HepG2 (cell line): Measurements from ENCODE around the gene MLYCD. TPM values are rescaled to one million over a fixed set of nuclear protein-coding genes. Genes with fewer than 3 reads are reported as not detected.

Source experiments
- CCDC6 ChIP-seq: sonication (generic); formaldehyde crosslinking; IDR thresholded peaks from 2 replicates; pipeline ENCODE4 v1.8.1; 2022; ENCODE audit warnings: mild to moderate bottlenecking, missing genetic modification reagents, moderate library complexity
- CREM ChIP-seq, 2 experiments: sonication (generic) in 1 of 2; formaldehyde crosslinking in 1 of 2; IDR thresholded peaks; 2 replicates each; pipeline versions ENCODE4 v1.4.0 to v1.6.1; 2016 to 2020; ENCODE audit warnings: antibody characterized with exemption in 1 of 2, mild to moderate bottlenecking in 1 of 2, missing genetic modification reagents in 1 of 2
- GPN1 ChIP-seq: sonication (generic); formaldehyde crosslinking; IDR thresholded peaks from 2 replicates; pipeline ENCODE4 v1.5.1; 2020; ENCODE audit warnings: missing genetic modification reagents, borderline replicate concordance
- KLF16 ChIP-seq, 2 experiments: sonication (generic) in 1 of 2; formaldehyde crosslinking in 1 of 2; IDR thresholded peaks; 2 replicates each; pipeline versions ENCODE4 v1.6.1 to v1.8.0; 2016 to 2023; ENCODE audit warnings: missing genetic modification reagents in 2 of 2, missing compliant biosample characterization in 1 of 2
- KLF6 ChIP-seq: IDR thresholded peaks from 2 replicates; pipeline ENCODE4 v1.8.0; 2016; ENCODE audit warnings: missing biosample characterization, missing genetic modification reagents
- MAF1 ChIP-seq: sonication (generic); formaldehyde crosslinking; IDR thresholded peaks from 2 replicates; pipeline ENCODE4 v1.5.0; 2020; ENCODE audit warnings: missing genetic modification reagents, borderline replicate concordance
- MIXL1 ChIP-seq: IDR thresholded peaks from 2 replicates; pipeline ENCODE4 v1.6.1; 2016
- NCOA2 ChIP-seq: sonication (generic); formaldehyde crosslinking; IDR thresholded peaks from 2 replicates; pipeline ENCODE4 v1.8.0; 2022; ENCODE audit warnings: inconsistent platforms
- RFXAP ChIP-seq: sonication (generic); formaldehyde crosslinking; IDR thresholded peaks from 2 replicates; pipeline ENCODE4 v1.4.0; 2020; ENCODE audit warnings: missing genetic modification reagents, borderline replicate concordance
- SALL2 ChIP-seq: sonication (generic); formaldehyde crosslinking; IDR thresholded peaks from 2 replicates; pipeline ENCODE4 v1.8.1; 2023; ENCODE audit warnings: mild to moderate bottlenecking, missing genetic modification reagents, inconsistent platforms
- SKI ChIP-seq: fragments of 450-650 bp; IDR thresholded peaks from one replicate; pipeline ENCODE4 v1.6.1; 2018; ENCODE audit warnings: mild to moderate bottlenecking; ENCODE audit not compliant: partially characterized antibody
- SOX6 ChIP-seq, 2 experiments: fragments of 450-650 bp in 1 of 2; sonication (generic) in 1 of 2; formaldehyde crosslinking in 1 of 2; IDR thresholded peaks; 2 replicates each; pipeline versions ENCODE4 v1.4.0 to v1.6.1; 2017 to 2020; ENCODE audit warnings: antibody characterized with exemption in 1 of 2, mild to moderate bottlenecking in 1 of 2, missing genetic modification reagents in 1 of 2
- ZBTB7A ChIP-seq: sonication (generic); formaldehyde crosslinking; IDR thresholded peaks from 2 replicates; pipeline ENCODE4 v1.8.0; 2022; ENCODE audit warnings: mild to moderate bottlenecking, missing genetic modification reagents
- ZFP1 ChIP-seq: IDR thresholded peaks from 2 replicates; pipeline ENCODE4 v1.6.1; 2016
- ZNF383 ChIP-seq: sonication (generic); formaldehyde crosslinking; IDR thresholded peaks from 2 replicates; pipeline ENCODE4 v1.4.0; 2020; ENCODE audit warnings: missing genetic modification reagents, mild to moderate bottlenecking, borderline replicate concordance
- ZNF577 ChIP-seq: sonication (generic); formaldehyde crosslinking; IDR thresholded peaks from 2 replicates; pipeline ENCODE4 v1.4.0; 2020; ENCODE audit warnings: mild to moderate bottlenecking, low read depth, missing genetic modification reagents, borderline replicate concordance
- ZNF605 ChIP-seq: sonication (generic); formaldehyde crosslinking; IDR thresholded peaks from 2 replicates; pipeline ENCODE4 v1.8.0; 2022; ENCODE audit warnings: mild to moderate bottlenecking, missing genetic modification reagents
- ZNF629 ChIP-seq: sonication (generic); formaldehyde crosslinking; conservative IDR thresholded peaks from 2 replicates; pipeline ENCODE4 v1.5.0; 2020; ENCODE audit warnings: missing genetic modification reagents
- ZNF644 ChIP-seq: IDR thresholded peaks from 2 replicates; pipeline ENCODE4 v1.6.1; 2016; ENCODE audit warnings: low read depth
- ZSCAN31 ChIP-seq: sonication (generic); formaldehyde crosslinking; IDR thresholded peaks from 2 replicates; pipeline ENCODE4 v1.5.0; 2020; ENCODE audit warnings: low read depth, mild to moderate bottlenecking, missing genetic modification reagents
- polyA plus RNA-seq, 8 experiments: library from polyadenylated mRNA; depleted of rRNA in 3 of 8; stranded (reverse) in 7 of 8; unstranded in 1 of 8; fragments of >200 nt; fragmentation: Illumina TruSeq in 4 of 8; extraction: Trizol in 4 of 8; gene quantifications; 2 replicates each; pipeline versions ENCODE4 v1.2.1 to v1.2.3, GENCODE V29; 2011 to 2016; ENCODE audit warnings: low read depth in 4 of 8, missing spikeins in 1 of 8, mixed read lengths in 1 of 8; ENCODE audit not compliant: insufficient read depth in 1 of 8
- total RNA-seq, 5 experiments: library from RNA; depleted of rRNA; stranded (reverse); fragments of >200 nt; fragmentation: Illumina TruSeq; extraction: Trizol; gene quantifications; 2 replicates each; pipeline ENCODE4 v1.2.3, GENCODE V29; 2016; ENCODE audit warnings: low read depth in 1 of 5
- TF ChIP-seq, protein P1 (sequence below): IDR thresholded peaks from 2 replicates; pipeline ENCODE4 v1.6.1; 2016; ENCODE audit warnings: missing compliant biosample characterization, missing genetic modification reagents, borderline replicate concordance
- TF ChIP-seq, protein P2 (sequence below): sonication (generic); formaldehyde crosslinking; IDR thresholded peaks from 2 replicates; pipeline ENCODE4 v1.4.0; 2020; ENCODE audit warnings: missing genetic modification reagents
- TF ChIP-seq, protein P3 (sequence below): conservative IDR thresholded peaks from 2 replicates; pipeline ENCODE4 v1.6.1; 2018; ENCODE audit warnings: missing genetic modification reagents
- TF ChIP-seq, protein P4 (sequence below): sonication (generic); formaldehyde crosslinking; IDR thresholded peaks from 2 replicates; pipeline ENCODE4 v1.8.0; 2022; ENCODE audit warnings: missing genetic modification reagents, mild to moderate bottlenecking, moderate library complexity, borderline replicate concordance

MLYCD gene
- total and polyA plus RNA-seq, 2 of the 13 experiments (the other 11 are each of a cell fraction or from before 2014, with no cell fraction given): 1.8 to 4.0 TPM

DNA sequence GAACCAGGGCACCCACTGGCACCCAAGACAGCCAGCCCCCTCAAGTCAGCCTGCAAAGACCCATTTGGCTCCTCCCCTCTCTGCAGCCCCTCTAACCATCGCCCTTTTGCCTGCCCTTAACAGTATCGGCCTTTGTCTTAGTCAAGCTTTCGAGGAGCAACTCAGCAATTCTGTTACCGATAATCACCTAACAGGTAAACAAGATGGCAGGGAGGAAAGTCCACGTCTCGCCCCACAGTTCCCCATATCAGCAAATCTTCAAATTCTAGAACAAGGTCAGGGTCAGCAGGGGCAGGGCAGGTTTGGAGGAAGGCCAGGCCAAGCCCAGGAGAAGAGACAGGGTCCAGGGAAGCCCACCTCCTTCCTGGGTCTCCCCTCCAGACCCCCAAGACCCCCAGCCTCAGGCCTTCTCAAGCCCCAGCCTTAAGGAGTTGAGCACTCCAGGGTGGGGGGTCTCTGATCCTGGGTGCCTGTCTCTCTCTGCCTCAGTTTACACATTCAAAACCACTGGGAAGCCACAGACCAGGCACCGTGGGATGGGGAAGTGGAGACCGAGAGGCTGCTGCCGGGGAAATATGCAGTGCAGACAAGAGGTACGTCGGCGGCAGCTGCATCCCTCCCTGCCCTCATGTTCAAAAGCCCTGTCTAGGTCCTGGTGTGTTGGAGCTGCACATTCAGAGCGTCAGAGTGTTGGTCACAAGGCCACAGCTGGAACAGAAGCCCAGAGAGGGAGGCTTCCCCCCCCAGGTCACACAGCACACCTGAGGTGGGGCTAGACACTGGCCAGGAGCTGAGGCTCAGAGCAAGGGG is 50.2 kb downstream of the MLYCD start (continued):
- TF ChIP-seq, protein P1, sequence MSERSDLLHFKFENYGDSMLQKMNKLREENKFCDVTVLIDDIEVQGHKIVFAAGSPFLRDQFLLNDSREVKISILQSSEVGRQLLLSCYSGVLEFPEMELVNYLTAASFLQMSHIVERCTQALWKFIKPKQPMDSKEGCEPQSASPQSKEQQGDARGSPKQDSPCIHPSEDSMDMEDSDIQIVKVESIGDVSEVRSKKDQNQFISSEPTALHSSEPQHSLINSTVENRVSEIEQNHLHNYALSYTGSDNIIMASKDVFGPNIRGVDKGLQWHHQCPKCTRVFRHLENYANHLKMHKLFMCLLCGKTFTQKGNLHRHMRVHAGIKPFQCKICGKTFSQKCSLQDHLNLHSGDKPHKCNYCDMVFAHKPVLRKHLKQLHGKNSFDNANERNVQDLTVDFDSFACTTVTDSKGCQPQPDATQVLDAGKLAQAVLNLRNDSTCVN: peak; percentile 95
- TF ChIP-seq, protein P2, sequence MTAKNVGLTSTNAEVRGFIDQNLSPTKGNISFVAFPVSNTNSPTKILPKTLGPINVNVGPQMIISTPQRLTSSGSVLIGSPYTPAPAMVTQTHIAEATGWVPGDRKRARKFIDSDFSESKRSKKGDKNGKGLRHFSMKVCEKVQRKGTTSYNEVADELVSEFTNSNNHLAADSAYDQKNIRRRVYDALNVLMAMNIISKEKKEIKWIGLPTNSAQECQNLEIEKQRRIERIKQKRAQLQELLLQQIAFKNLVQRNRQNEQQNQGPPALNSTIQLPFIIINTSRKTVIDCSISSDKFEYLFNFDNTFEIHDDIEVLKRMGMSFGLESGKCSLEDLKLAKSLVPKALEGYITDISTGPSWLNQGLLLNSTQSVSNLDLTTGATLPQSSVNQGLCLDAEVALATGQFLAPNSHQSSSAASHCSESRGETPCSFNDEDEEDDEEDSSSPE: 0 out of 2 replicates have a peak, but pooled peaks have one; percentile 27
- TF ChIP-seq KLF16 (CRISPR knock-in tag; IDR thresholded peaks at IDR 0.05): 0 out of 4 replicates have a peak, but pooled peaks of 1 of the 2 experiments have one; percentile 31
- TF ChIP-seq, protein P3, sequence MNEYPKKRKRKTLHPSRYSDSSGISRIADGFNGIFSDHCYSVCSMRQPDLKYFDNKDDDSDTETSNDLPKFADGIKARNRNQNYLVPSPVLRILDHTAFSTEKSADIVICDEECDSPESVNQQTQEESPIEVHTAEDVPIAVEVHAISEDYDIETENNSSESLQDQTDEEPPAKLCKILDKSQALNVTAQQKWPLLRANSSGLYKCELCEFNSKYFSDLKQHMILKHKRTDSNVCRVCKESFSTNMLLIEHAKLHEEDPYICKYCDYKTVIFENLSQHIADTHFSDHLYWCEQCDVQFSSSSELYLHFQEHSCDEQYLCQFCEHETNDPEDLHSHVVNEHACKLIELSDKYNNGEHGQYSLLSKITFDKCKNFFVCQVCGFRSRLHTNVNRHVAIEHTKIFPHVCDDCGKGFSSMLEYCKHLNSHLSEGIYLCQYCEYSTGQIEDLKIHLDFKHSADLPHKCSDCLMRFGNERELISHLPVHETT (CRISPR knock-in tag): no peak
- TF ChIP-seq ZNF605: no peak
- peak; percentile 87 for TF ChIP-seq SKI
- TF ChIP-seq ZNF644 (CRISPR knock-in tag): peak; percentile 58; the same call in 1 of the 2 replicates
- TF ChIP-seq ZBTB7A (CRISPR knock-in tag): 0 out of 2 replicates have a peak, but pooled peaks have one; percentile 37
- peak; percentile 82 for TF ChIP-seq CREM (IDR thresholded peaks at IDR 0.05)
- TF ChIP-seq CREM (CRISPR knock-in tag; IDR thresholded peaks at IDR 0.05): no peak
- TF ChIP-seq ZFP1 (CRISPR knock-in tag): no peak
- no peak for TF ChIP-seq MAF1 (CRISPR knock-in tag)
- TF ChIP-seq SOX6 (IDR thresholded peaks at IDR 0.05): no peak
- peak; percentile 93 for TF ChIP-seq SOX6 (CRISPR knock-in tag; IDR thresholded peaks at IDR 0.05)
- TF ChIP-seq GPN1 (CRISPR knock-in tag): no peak
- peak; percentile 90 for TF ChIP-seq NCOA2 (CRISPR knock-in tag)
- TF ChIP-seq CCDC6: no peak
- TF ChIP-seq SALL2: peak; percentile 55; the same call in 1 of the 2 replicates
- peak; percentile 52; the same call in 1 of the 2 replicates for TF ChIP-seq ZSCAN31 (CRISPR knock-in tag)
- TF ChIP-seq ZNF629 (CRISPR knock-in tag): peak; percentile 33; the same call in 1 of the 2 replicates
- TF ChIP-seq ZNF577 (CRISPR knock-in tag): no peak
- 0 out of 2 replicates have a peak, but pooled peaks have one; percentile 15 for TF ChIP-seq RFXAP
- TF ChIP-seq, protein P4, sequence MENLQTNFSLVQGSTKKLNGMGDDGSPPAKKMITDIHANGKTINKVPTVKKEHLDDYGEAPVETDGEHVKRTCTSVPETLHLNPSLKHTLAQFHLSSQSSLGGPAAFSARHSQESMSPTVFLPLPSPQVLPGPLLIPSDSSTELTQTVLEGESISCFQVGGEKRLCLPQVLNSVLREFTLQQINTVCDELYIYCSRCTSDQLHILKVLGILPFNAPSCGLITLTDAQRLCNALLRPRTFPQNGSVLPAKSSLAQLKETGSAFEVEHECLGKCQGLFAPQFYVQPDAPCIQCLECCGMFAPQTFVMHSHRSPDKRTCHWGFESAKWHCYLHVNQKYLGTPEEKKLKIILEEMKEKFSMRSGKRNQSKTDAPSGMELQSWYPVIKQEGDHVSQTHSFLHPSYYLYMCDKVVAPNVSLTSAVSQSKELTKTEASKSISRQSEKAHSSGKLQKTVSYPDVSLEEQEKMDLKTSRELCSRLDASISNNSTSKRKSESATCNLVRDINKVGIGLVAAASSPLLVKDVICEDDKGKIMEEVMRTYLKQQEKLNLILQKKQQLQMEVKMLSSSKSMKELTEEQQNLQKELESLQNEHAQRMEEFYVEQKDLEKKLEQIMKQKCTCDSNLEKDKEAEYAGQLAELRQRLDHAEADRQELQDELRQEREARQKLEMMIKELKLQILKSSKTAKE (CRISPR knock-in tag): peak; percentile 97
- peak; percentile 50; the same call in 1 of the 2 replicates for TF ChIP-seq MIXL1 (CRISPR knock-in tag)
- no peak for TF ChIP-seq ZNF383 (CRISPR knock-in tag)
- no peak for TF ChIP-seq KLF6 (CRISPR knock-in tag)
